Naive thymus-derived CD4-positive, alpha-beta T cell (primary cell): ENCODE results near the gene TMUB2. TPM values are rescaled to one million over a fixed set of nuclear protein-coding genes. Genes with fewer than 3 reads are reported as not detected.
A peak's percentile ranks its signal among the peaks of the same experiment; 100 is the strongest.

Experiments used
- ATAC-seq: fragments of 150-1000 bp; cut with Tn5 transposase; 2 replicates; pipeline ENCODE4 v1.10.0; 2021; ENCODE audit warnings: mild to moderate bottlenecking, moderate library complexity
- CTCF ChIA-PET: fragments of 350-600 bp; sonication (Branson Sonifier 250); formaldehyde crosslinking; loops from one replicate; lab custom pipeline; 2021; ENCODE audit warnings: antibody characterized with exemption; lab: Charles Lee
- POLR2A ChIA-PET: fragments of 350-600 bp; sonication (Branson Sonifier 250); formaldehyde crosslinking; loops from one replicate; lab custom pipeline; 2021; ENCODE audit warnings: antibody characterized with exemption, inconsistent platforms; lab: Charles Lee
- DNase-seq, 9 donors: peaks; one replicate each; pipeline versions ENCODE4 v3.0.0 to v3.0.0-alpha.2; 2020 to 2022; ENCODE audit warnings: mixed read lengths in 1 of 9
- H3K27ac ChIP-seq: one replicate; pipeline ENCODE4 v1.7.0; 2013; ENCODE audit warnings: mild to moderate bottlenecking, low read depth, low read length, moderate library complexity
- H3K27me3 ChIP-seq, 2 donors: one replicate each; pipeline ENCODE4 v1.7.0; 2013; ENCODE audit warnings: low read length in 2 of 2, mild to moderate bottlenecking in 2 of 2, moderate library complexity in 2 of 2; ENCODE audit not compliant: control insufficient read depth in 2 of 2, insufficient read depth in 2 of 2
- H3K36me3 ChIP-seq, 3 experiments: 1 replicate in 2 of 3; 2 replicates in 1 of 3; pipeline ENCODE4 v1.7.0; 2013; ENCODE audit warnings: low read length in 3 of 3, mild to moderate bottlenecking in 3 of 3, moderate library complexity in 1 of 3; ENCODE audit not compliant: insufficient read depth in 3 of 3, control insufficient read depth in 2 of 3
- H3K4me1 ChIP-seq, 2 donors: one replicate each; pipeline ENCODE4 v1.7.0; 2013; ENCODE audit warnings: low read length in 2 of 2, mild to moderate bottlenecking in 2 of 2, moderate library complexity in 1 of 2; ENCODE audit not compliant: control insufficient read depth in 2 of 2, insufficient read depth in 2 of 2
- H3K4me3 ChIP-seq: 2 replicates; pipeline ENCODE4 v1.7.0; 2013; ENCODE audit warnings: mild to moderate bottlenecking, low read length
- H3K9me3 ChIP-seq, 3 experiments: 1 replicate in 2 of 3; 2 replicates in 1 of 3; pipeline ENCODE4 v1.7.0; 2013; ENCODE audit warnings: low read length in 3 of 3; ENCODE audit not compliant: control insufficient read depth in 2 of 3
- H3K27ac Mint-ChIP-seq, 9 donors: one replicate each; pipeline ENCODE4 v1.8.0; 2020 to 2022; ENCODE audit warnings: mixed read lengths in 9 of 9, mild to moderate bottlenecking in 8 of 9, moderate library complexity in 5 of 9, inconsistent platforms in 2 of 9
- H3K27me3 Mint-ChIP-seq, 5 donors: one replicate each; pipeline ENCODE4 v1.8.0; 2021 to 2022; ENCODE audit warnings: mixed read lengths in 5 of 5, mild to moderate bottlenecking in 1 of 5
- H3K36me3 Mint-ChIP-seq, 5 donors: one replicate each; pipeline ENCODE4 v1.8.0; 2020 to 2022; ENCODE audit warnings: mixed read lengths in 5 of 5, mild to moderate bottlenecking in 3 of 5, inconsistent platforms in 1 of 5
- H3K4me1 Mint-ChIP-seq, 7 donors: one replicate each; pipeline ENCODE4 v1.8.0; 2020 to 2022; ENCODE audit warnings: mixed read lengths in 7 of 7, mild to moderate bottlenecking in 3 of 7, inconsistent platforms in 1 of 7
- H3K4me3 Mint-ChIP-seq, 10 donors: one replicate each; pipeline ENCODE4 v1.8.0; 2020 to 2022; ENCODE audit warnings: mild to moderate bottlenecking in 10 of 10, mixed read lengths in 10 of 10, moderate library complexity in 6 of 10, inconsistent platforms in 2 of 10
- H3K9me3 Mint-ChIP-seq, 11 donors: one replicate each; pipeline ENCODE4 v1.8.0; 2020 to 2022; ENCODE audit warnings: mixed read lengths in 11 of 11, mild to moderate bottlenecking in 4 of 11, inconsistent platforms in 1 of 11, moderate library complexity in 1 of 11
- intact Hi-C, 2 donors: fragments of 100-400 bp; cut with micrococcal nuclease; formaldehyde crosslinking; loops; one replicate each; pipeline ENCODE4 v1.15.1; 2023
- polyA plus RNA-seq, 2 donors: library from polyadenylated mRNA; unstranded; fragments of 300-500 nt; fragmentation: Illumina TruSeq; gene quantifications; one replicate each; pipeline ENCODE4 v1.2.3, GENCODE V29; 2021
- total RNA-seq, 6 experiments: library from RNA in 5 of 6; stranded (reverse) in 5 of 6; gene quantifications; 1 replicate in 5 of 6; 2 replicates in 1 of 6; pipeline ENCODE4 v1.2.3 and lab custom pipeline; 2021 to 2026

TMUB2 gene
- total and polyA plus RNA-seq, 7 experiments from 2014 or later: 21.8 to 56.0 (median 39.3) TPM

DNA sequence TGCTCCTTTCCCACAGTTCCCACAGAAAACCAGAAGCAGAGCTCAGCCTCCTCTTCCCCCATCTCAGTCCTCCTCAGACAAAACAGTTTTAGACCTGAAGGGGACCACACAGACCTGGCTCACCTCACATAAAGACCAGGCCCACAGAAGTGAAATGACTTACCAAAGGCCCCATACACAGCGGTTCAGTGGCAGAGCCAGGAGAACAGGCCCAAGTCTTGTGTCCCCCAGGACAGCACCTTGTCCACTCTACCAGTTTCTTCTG is 27.4 kb downstream of the TMUB2 start:
- ChIA-PET POLR2A (interaction anchor here (1.0 to 14.1 kb wide), 5 partner anchors 8 to 131 kb away, joined by 3 to 319 read pairs (median 21); partner anchors contain the start of genes ATXN7L3, GRN and SLC25A39), CTCF (interaction anchor here (1.1 to 2.0 kb wide), 2 partner anchors 12 to 117 kb away, joined by 3 to 4 read pairs; no protein-coding TSS in a partner anchor)
- Histone ChIP-seq H3K4me3 (no peak overlapping the region), H3K36me3 (peaks cover 17 to 61% (median 31%) of the 10 kb centered on the region in 3 experiments), H3K9me3 (no peaks in the 10 kb centered on the region), H3K4me1 (peaks cover 51 to 69% of the 10 kb centered on the region in 2 donors), H3K27ac (peak overlapping the region; percentile 90), H3K27me3 (no peaks in the 10 kb centered on the region)
- DNase-seq (no peak), ATAC-seq (no peak)
- Mint-ChIP-seq H3K4me1 (peaks cover 51 to 74% (median 62%) of the 10 kb centered on the region in 7 donors), H3K27ac (peak overlapping the region; percentile 56 to 99 (median 97)), H3K36me3 (peaks cover 6 to 46% (median 26%) of the 10 kb centered on the region in 5 donors), H3K4me3 (peak overlapping the region in 6 of 10 donors; percentile 28 to 91 (median 70)), H3K9me3 (peaks cover 0 to 3% (median 0%) of the 10 kb centered on the region in 11 donors), H3K27me3 (no peaks in the 10 kb centered on the region)
- intact Hi-C loops: loop anchor here in 1 of 2 donors (10.0 kb wide), 2 partner anchors 849 to 1101 kb away; partner anchors contain the start of gene MAP3K14

DNA sequence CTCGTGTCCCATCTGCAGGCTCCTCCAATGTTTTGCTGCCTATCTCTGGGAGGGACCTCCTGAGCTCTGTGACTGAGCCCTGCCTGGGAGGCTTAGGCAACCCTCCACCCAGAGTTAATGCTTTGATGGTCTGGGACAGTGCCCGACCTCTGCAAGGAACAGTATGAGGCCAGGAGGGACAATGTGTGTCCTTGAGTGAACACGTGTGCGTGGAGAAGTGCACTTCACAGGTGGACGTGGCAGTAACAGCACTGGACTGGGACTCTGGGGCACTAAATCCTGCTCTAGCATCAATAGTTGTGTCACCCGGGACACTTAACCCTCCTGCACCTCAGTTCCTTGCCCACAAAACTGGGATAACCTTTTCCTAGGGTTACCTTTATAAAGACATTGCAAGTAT is 28.1 kb downstream of the TMUB2 start:
- no peak overlapping the region for H3K4me3 ChIP-seq
- Mint-ChIP-seq H3K36me3 (peaks cover 6 to 44% (median 26%) of the 10 kb centered on the region in 5 donors), H3K27ac (peak overlapping the region; percentile 69 to 99 (median 97)), H3K27me3 (no peaks in the 10 kb centered on the region), H3K4me3 (peak overlapping the region; percentile 44 to 91 (median 83)), H3K9me3 (peaks cover 0 to 3% (median 0%) of the 10 kb centered on the region in 11 donors), H3K4me1 (peaks cover 49 to 70% (median 62%) of the 10 kb centered on the region in 7 donors)
- H3K4me1 ChIP-seq: peaks cover 48 to 66% of the 10 kb centered on the region in 2 donors
- H3K27ac ChIP-seq: peak overlapping the region; percentile 90
- peaks cover 12 to 54% (median 24%) of the 10 kb centered on the region in 3 experiments for H3K36me3 ChIP-seq
- no peak for ATAC-seq
- POLR2A ChIA-PET: interaction anchor here (1.0 to 14.1 kb wide), 5 partner anchors 9 to 130 kb away, joined by 3 to 319 read pairs (median 21); partner anchors contain the start of genes ATXN7L3, GRN and SLC25A39
- CTCF ChIA-PET: interaction anchor here (0.7 to 1.2 kb wide), 2 partner anchors 61 to 136 kb away, joined by 3 read pairs; no protein-coding TSS in a partner anchor
- H3K9me3 ChIP-seq: no peaks in the 10 kb centered on the region
- intact Hi-C loops: loop anchor here in 1 of 2 donors (10.0 kb wide), 2 partner anchors 850 to 1100 kb away; partner anchors contain the start of gene MAP3K14
- DNase-seq: no peak
- H3K27me3 ChIP-seq: no peaks in the 10 kb centered on the region

DNA sequence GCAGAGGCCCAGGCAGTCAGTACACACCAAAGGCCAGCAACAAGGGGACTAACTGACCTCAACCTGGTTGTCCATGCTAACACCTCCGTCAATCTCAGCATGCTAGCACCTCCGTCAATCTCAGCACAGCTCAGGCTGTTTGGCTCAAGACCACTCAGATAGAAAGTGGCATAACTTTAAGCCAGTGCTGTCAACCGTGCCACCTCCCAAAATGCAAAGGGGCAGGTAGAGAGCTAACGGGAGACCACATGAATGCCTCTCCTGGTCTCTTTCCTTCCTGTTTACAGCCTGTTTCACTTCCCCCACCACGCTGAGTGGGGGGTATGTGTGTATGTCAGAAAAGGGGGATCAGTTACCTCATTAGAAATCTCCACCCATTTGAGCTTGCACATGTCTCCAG is 29.4 kb downstream of the TMUB2 start:
- H3K36me3 Mint-ChIP-seq: peaks cover 6 to 40% (median 23%) of the 10 kb centered on the region in 5 donors

DNA sequence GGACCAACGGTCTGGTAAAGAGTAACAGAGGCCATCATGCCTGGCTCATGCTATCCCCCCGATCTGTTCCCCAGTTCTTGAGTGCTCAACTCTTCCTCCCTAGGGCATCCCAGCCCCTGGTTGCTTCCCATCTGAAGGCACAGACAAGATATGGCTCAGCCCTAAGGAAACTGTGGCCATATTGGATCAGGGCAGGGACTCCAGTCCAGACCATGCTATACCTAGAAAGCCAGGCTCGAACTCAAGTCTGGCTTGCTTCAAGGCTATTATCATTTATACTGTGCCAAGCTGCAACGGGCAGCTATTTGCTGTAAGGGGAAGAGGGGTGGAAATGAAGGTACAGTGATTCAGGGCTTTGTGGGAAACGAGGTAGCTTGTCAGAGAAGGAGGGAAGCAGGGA is 29.9 kb downstream of the TMUB2 start:
- Histone ChIP-seq H3K27ac (peak overlapping the region; percentile 90), H3K4me3 (peak overlapping the region; percentile 68), H3K36me3 (peaks cover 5 to 54% (median 23%) of the 10 kb centered on the region in 3 experiments), H3K27me3 (no peaks in the 10 kb centered on the region), H3K9me3 (no peaks in the 10 kb centered on the region), H3K4me1 (peaks cover 38 to 49% of the 10 kb centered on the region in 2 donors)
- ChIA-PET CTCF (interaction anchor here (0.8 to 1.8 kb wide), 7 partner anchors 16 to 114 kb away, joined by 3 to 8 read pairs (median 4); partner anchors contain the start of gene HDAC5), POLR2A (interaction anchor here (0.6 to 14.1 kb wide), 14 partner anchors 7 to 856 kb away, joined by 3 to 319 read pairs (median 6); partner anchors contain the start of genes ATXN7L3, SLC25A39 and TMUB2)
- intact Hi-C loops: loop anchor here in 1 of 2 donors (10.0 kb wide), 2 partner anchors 852 to 1098 kb away; partner anchors contain the start of gene MAP3K14
- H3K4me3 Mint-ChIP-seq: peak overlapping the region; percentile 76 to 91 (median 86)
- H3K9me3 Mint-ChIP-seq: peaks cover 0 to 8% (median 0%) of the 10 kb centered on the region in 11 donors
- H3K27ac Mint-ChIP-seq: peak overlapping the region; percentile 87 to 99 (median 97)
- H3K4me1 Mint-ChIP-seq: peaks cover 46 to 57% (median 52%) of the 10 kb centered on the region in 7 donors
- ATAC-seq (no peak), DNase-seq (no peak)
- peaks cover 6 to 40% (median 23%) of the 10 kb centered on the region in 5 donors for H3K36me3 Mint-ChIP-seq
- no peaks in the 10 kb centered on the region for H3K27me3 Mint-ChIP-seq

More for the DNA sequence above, 29.4 kb downstream of the TMUB2 start:
- ATAC-seq (no peak), DNase-seq (peak in 7 of 9 donors; percentile 59 to 79 (median 70))
- H3K27ac ChIP-seq: peak overlapping the region; percentile 90
- H3K9me3 ChIP-seq: no peaks in the 10 kb centered on the region
- peaks cover 45 to 62% (median 55%) of the 10 kb centered on the region in 7 donors for H3K4me1 Mint-ChIP-seq
- H3K27me3 Mint-ChIP-seq: no peaks in the 10 kb centered on the region
- no peaks in the 10 kb centered on the region for H3K27me3 ChIP-seq
- ChIA-PET CTCF (interaction anchor here (1.0 to 1.8 kb wide), 6 partner anchors 12 to 135 kb away, joined by 3 to 8 read pairs (median 4); no protein-coding TSS in a partner anchor), POLR2A (interaction anchor here (0.6 to 14.1 kb wide), 13 partner anchors 7 to 138 kb away, joined by 3 to 319 read pairs (median 6); partner anchors contain the start of genes ATXN7L3, SLC25A39 and TMUB2)
- peaks cover 38 to 53% of the 10 kb centered on the region in 2 donors for H3K4me1 ChIP-seq
- intact Hi-C loops: loop anchor here in 1 of 2 donors (10.0 kb wide), 2 partner anchors 851 to 1099 kb away; partner anchors contain the start of gene MAP3K14
- H3K36me3 ChIP-seq: peaks cover 9 to 57% (median 23%) of the 10 kb centered on the region in 3 experiments
- H3K27ac Mint-ChIP-seq: peak overlapping the region; percentile 87 to 99 (median 97)
- peak overlapping the region; percentile 76 to 91 (median 86) for H3K4me3 Mint-ChIP-seq
- peak overlapping the region; percentile 68 for H3K4me3 ChIP-seq
- H3K9me3 Mint-ChIP-seq: peaks cover 0 to 6% (median 0%) of the 10 kb centered on the region in 11 donors

DNA sequence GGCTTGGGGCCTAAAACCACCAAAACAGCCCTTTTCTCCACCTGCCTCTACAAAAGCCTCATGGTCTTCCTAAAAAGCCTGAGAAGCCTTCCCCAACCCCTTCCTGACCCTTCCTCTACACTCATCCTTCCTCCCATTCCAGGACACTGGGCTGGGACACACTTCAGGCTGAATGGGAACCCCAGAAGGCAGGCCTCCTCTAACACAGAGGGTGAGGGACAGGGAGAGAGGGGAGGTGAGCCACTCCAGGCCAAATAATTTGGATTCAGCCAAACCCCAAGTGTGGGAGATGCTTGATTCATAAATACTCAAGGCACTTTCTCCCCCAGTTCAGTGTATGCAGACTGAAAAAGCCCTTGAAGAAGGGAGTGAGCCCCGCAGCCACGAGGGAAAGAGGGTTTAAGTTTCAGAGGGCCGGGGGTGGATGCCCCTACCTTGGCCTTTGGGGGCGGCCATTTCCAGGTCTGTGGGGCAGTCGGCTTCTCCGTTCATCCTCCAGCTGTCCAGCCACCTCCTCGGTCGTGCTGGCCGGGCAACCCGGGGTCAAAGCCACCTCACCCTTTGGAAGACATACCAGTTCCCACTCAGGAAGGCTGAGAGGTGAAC is 31.1 kb downstream of the TMUB2 start:
- H3K36me3 Mint-ChIP-seq: peaks cover 6 to 40% (median 23%) of the 10 kb centered on the region in 5 donors
- ChIA-PET CTCF (interaction anchor here (0.6 to 4.4 kb wide), 8 partner anchors 7 to 315 kb away, joined by 3 to 33 read pairs (median 4); partner anchors contain the start of gene HDAC5), POLR2A (interaction anchor here (0.6 to 14.1 kb wide), 11 partner anchors 9 to 956 kb away, joined by 3 to 319 read pairs (median 19); partner anchors contain the start of genes ATXN7L3, SLC25A39 and TMUB2)
- intact Hi-C loops: loop anchor here (1.0 to 10.0 kb wide), 8 partner anchors 8 to 1097 kb away; partner anchors contain the start of genes TMUB2 (in 2 of the 2), GPATCH8 (in 1 of the 2) and MAP3K14 (in 1 of the 2)
- Histone ChIP-seq H3K27me3 (no peaks in the 10 kb centered on the region), H3K4me1 (peaks cover 38 to 49% of the 10 kb centered on the region in 2 donors), H3K36me3 (peaks cover 5 to 45% (median 23%) of the 10 kb centered on the region in 3 experiments), H3K4me3 (peak overlapping the region; percentile 68), H3K27ac (peak overlapping the region; percentile 90), H3K9me3 (no peaks in the 10 kb centered on the region)
- ATAC-seq (no peak), DNase-seq (no peak)
- peaks cover 0 to 8% (median 0%) of the 10 kb centered on the region in 11 donors for H3K9me3 Mint-ChIP-seq
- peak overlapping the region; percentile 84 to 99 (median 97) for H3K27ac Mint-ChIP-seq
- peak overlapping the region; percentile 76 to 91 (median 86) for H3K4me3 Mint-ChIP-seq
- H3K4me1 Mint-ChIP-seq: peaks cover 53 to 57% (median 55%) of the 10 kb centered on the region in 7 donors
- H3K27me3 Mint-ChIP-seq: no peaks in the 10 kb centered on the region
